Renal pelvis (tissue), 12 donors: ENCODE data around the gene OR4B1. TPM values are rescaled to one million over a fixed set of nuclear protein-coding genes. Genes with fewer than 3 reads are reported as not detected.
"Not testable (repeated sequence)": the region's sequence is repeated elsewhere in the genome, so short reads cannot be mapped to it uniquely, and the experiment has no call there.

ENCODE experiments used
- DNase-seq: peaks from one replicate; pipeline ENCODE4 v3.0.0-alpha.2; 2013
- long read RNA-seq, 16 experiments: transcript quantifications; one replicate each; lab custom pipeline, GENCODE V29; 2026
- polyA plus RNA-seq, 3 donors: library from polyadenylated mRNA; unstranded; fragments of 120-200 nt; gene quantifications; one replicate each; pipeline ENCODE4 v1.2.1, GENCODE V29; 2013; ENCODE audit not compliant: insufficient read length in 3 of 3

Gene OR4B1
- not detected for polyA plus RNA-seq
- long read RNA-seq, donor 1: 0 reads
- long read RNA-seq, donor 2: 0 reads
- long read RNA-seq, donor 3: 0 reads
- long read RNA-seq, donor 4: 0 reads
- long read RNA-seq, donor 5: 0 reads
- long read RNA-seq, donor 6: 0 reads
- long read RNA-seq, donor 7: 0 reads
- long read RNA-seq, donor 8: 0 reads
- long read RNA-seq, donor 9: 0 reads
- long read RNA-seq, donor 10: 0 reads
- long read RNA-seq, donor 11: 0 reads
- long read RNA-seq, donor 12: 0 reads
- long read RNA-seq, donor 13: 0 reads
- long read RNA-seq, donor 14: 0 reads
- long read RNA-seq, donor 15: 0 reads
- long read RNA-seq, donor 16: 0 reads

GRCh38 chr11:48216510-48216909 is at the start of gene OR4B1:
OR4B1 (plus strand) TSS chr11:48216810; CDS start chr11:48216810, 0 bp downstream.
- no peak for DNase-seq

GRCh38 chr11:48167380-48167779 is 49.2 kb upstream of the OR4B1 start:
- DNase-seq: no peak

- DNase-seq: no peak
Measured at GRCh38 chr11:48168815-48169214, 47.8 kb upstream of the OR4B1 start.

- no peak for DNase-seq
Measured at GRCh38 chr11:48169259-48169658, 47.4 kb upstream of the OR4B1 start.

GRCh38 chr11:48169717-48170116 is 46.9 kb upstream of the OR4B1 start:
- no peak for DNase-seq

GRCh38 chr11:48170241-48171233 is 46.1 kb upstream of the OR4B1 start:
- DNase-seq: no peak

- DNase-seq: peak; percentile 49
Measured at GRCh38 chr11:48172818-48173609, 43.6 kb upstream of the OR4B1 start.

GRCh38 chr11:48177661-48178060 is 38.9 kb upstream of the OR4B1 start:
- no peak for DNase-seq

GRCh38 chr11:48180627-48181026 is 36.0 kb upstream of the OR4B1 start:
- no peak for DNase-seq

- no peak for DNase-seq
Measured at GRCh38 chr11:48182860-48183526, 33.6 kb upstream of the OR4B1 start.

- no peak for DNase-seq
Measured at GRCh38 chr11:48184452-48184851, 32.2 kb upstream of the OR4B1 start.

- not testable (repeated sequence) for DNase-seq
Measured at GRCh38 chr11:48190906-48191654, 25.5 kb upstream of the OR4B1 start.

- no peak for DNase-seq
Measured at GRCh38 chr11:48193876-48194275, 22.7 kb upstream of the OR4B1 start.

GRCh38 chr11:48207881-48208280 is 8.7 kb upstream of the OR4B1 start:
- no peak for DNase-seq

- no peak for DNase-seq
Measured at GRCh38 chr11:48210052-48210451, 6.6 kb upstream of the OR4B1 start.

GRCh38 chr11:48228761-48229160 is 12.2 kb downstream of the OR4B1 start:
- DNase-seq: no peak

GRCh38 chr11:48230057-48230456 is 13.4 kb downstream of the OR4B1 start:
- DNase-seq: not testable (repeated sequence)

- DNase-seq: no peak
Measured at GRCh38 chr11:48237727-48238126, 21.1 kb downstream of the OR4B1 start.

GRCh38 chr11:48242501-48242900 is 25.9 kb downstream of the OR4B1 start:
- DNase-seq: no peak

GRCh38 chr11:48244804-48245203 is 28.2 kb downstream of the OR4B1 start, which contains the start of gene OR4X2:
OR4X2 (plus strand) TSS chr11:48245104; CDS start chr11:48245104, 0 bp downstream.
- no peak for DNase-seq
